Measurements from ENCODE around the gene PECR.

The PECR gene

GRCh38 chr2:216081487-216082116 is at the start of gene PECR, which contains the start of gene TMEM169:
Gene PECR (minus strand): TSS chr2:216081809. CDS start chr2:216081741, 68 bp downstream.
Gene TMEM169 (plus strand): TSS chr2:216081919. CDS start chr2:216095964, 14,045 bp downstream.
- no peaks in the 10 kb centered on the region for H3K36me3 ChIP-seq (ENCODE audit: insufficient read depth, low read length)
- no peaks in the 10 kb centered on the region for H3K9me3 ChIP-seq (ENCODE audit: control insufficient read depth, insufficient read depth, low read length)
- H3K9ac ChIP-seq (ENCODE audit: low read depth, low read length) = peak within 1 kb of the TSS; percentile 90
- peaks cover 21% of the 10 kb centered on the region for H3K4me1 ChIP-seq (ENCODE audit: insufficient read depth, low read length)

- H3K36me3 ChIP-seq (ENCODE audit: insufficient read depth, low read length) = peaks cover 63% of the 10 kb centered on the region
- no peaks in the 10 kb centered on the region for H3K9me3 ChIP-seq (ENCODE audit: control insufficient read depth, insufficient read depth, low read length)
- H3K4me1 ChIP-seq (ENCODE audit: insufficient read depth, low read length) = no peaks in the 10 kb centered on the region
- H3K9ac ChIP-seq (ENCODE audit: low read depth, low read length) = no peak overlapping the region
Measured at GRCh38 chr2:216130346-216130971, 48.9 kb upstream of the PECR start.

GRCh38 chr2:216126943-216127342 is 45.3 kb upstream of the PECR start:
- no peaks in the 10 kb centered on the region for H3K9me3 ChIP-seq (ENCODE audit: control insufficient read depth, insufficient read depth, low read length)
- H3K36me3 ChIP-seq (ENCODE audit: insufficient read depth, low read length) = peaks cover 45% of the 10 kb centered on the region
- H3K9ac ChIP-seq (ENCODE audit: low read depth, low read length) = no peak overlapping the region
- no peaks in the 10 kb centered on the region for H3K4me1 ChIP-seq (ENCODE audit: insufficient read depth, low read length)

- peaks cover 62% of the 10 kb centered on the region for H3K36me3 ChIP-seq (ENCODE audit: insufficient read depth, low read length)
- H3K9ac ChIP-seq (ENCODE audit: low read depth, low read length) = no peak overlapping the region
- H3K4me1 ChIP-seq (ENCODE audit: insufficient read depth, low read length) = no peaks in the 10 kb centered on the region
- no peaks in the 10 kb centered on the region for H3K9me3 ChIP-seq (ENCODE audit: control insufficient read depth, insufficient read depth, low read length)
Measured at GRCh38 chr2:216121255-216121654, 39.6 kb upstream of the PECR start.

- H3K4me1 ChIP-seq (ENCODE audit: insufficient read depth, low read length) = no peaks in the 10 kb centered on the region
- peaks cover 53% of the 10 kb centered on the region for H3K36me3 ChIP-seq (ENCODE audit: insufficient read depth, low read length)
- no peak overlapping the region for H3K9ac ChIP-seq (ENCODE audit: low read depth, low read length)
Measured at GRCh38 chr2:216119986-216120385, 38.4 kb upstream of the PECR start.

GRCh38 chr2:216119146-216119545 is 37.5 kb upstream of the PECR start:
- H3K9me3 ChIP-seq (ENCODE audit: control insufficient read depth, insufficient read depth, low read length) = no peaks in the 10 kb centered on the region
- H3K9ac ChIP-seq (ENCODE audit: low read depth, low read length) = no peak overlapping the region
- 0 out of 2 replicates have a peak, but pooled peaks cover 3% of the 10 kb centered on the region for H3K4me1 ChIP-seq (ENCODE audit: insufficient read depth, low read length)
- H3K36me3 ChIP-seq (ENCODE audit: insufficient read depth, low read length) = peaks cover 52% of the 10 kb centered on the region

More at GRCh38 chr2:216119986-216120385, 38.4 kb upstream of the PECR start:
- H3K9me3 ChIP-seq (ENCODE audit: control insufficient read depth, insufficient read depth, low read length) = no peaks in the 10 kb centered on the region

GRCh38 chr2:216118474-216118873 is 36.9 kb upstream of the PECR start:
- H3K9ac ChIP-seq (ENCODE audit: low read depth, low read length) = no peak overlapping the region
- H3K9me3 ChIP-seq (ENCODE audit: control insufficient read depth, insufficient read depth, low read length) = no peaks in the 10 kb centered on the region
- H3K36me3 ChIP-seq (ENCODE audit: insufficient read depth, low read length) = peaks cover 59% of the 10 kb centered on the region
- 0 out of 2 replicates have a peak, but pooled peaks cover 4% of the 10 kb centered on the region for H3K4me1 ChIP-seq (ENCODE audit: insufficient read depth, low read length)

- peaks cover 63% of the 10 kb centered on the region for H3K36me3 ChIP-seq (ENCODE audit: insufficient read depth, low read length)
- H3K9me3 ChIP-seq (ENCODE audit: control insufficient read depth, insufficient read depth, low read length) = no peaks in the 10 kb centered on the region
- no peak overlapping the region for H3K9ac ChIP-seq (ENCODE audit: low read depth, low read length)
- H3K4me1 ChIP-seq (ENCODE audit: insufficient read depth, low read length) = 0 out of 2 replicates have a peak, but pooled peaks cover 4% of the 10 kb centered on the region
Measured at GRCh38 chr2:216117561-216118340, 36.1 kb upstream of the PECR start.

- H3K4me1 ChIP-seq (ENCODE audit: insufficient read depth, low read length) = 0 out of 2 replicates have a peak, but pooled peaks cover 4% of the 10 kb centered on the region
- no peaks in the 10 kb centered on the region for H3K9me3 ChIP-seq (ENCODE audit: control insufficient read depth, insufficient read depth, low read length)
- no peak overlapping the region for H3K9ac ChIP-seq (ENCODE audit: low read depth, low read length)
- H3K36me3 ChIP-seq (ENCODE audit: insufficient read depth, low read length) = peaks cover 69% of the 10 kb centered on the region
Measured at GRCh38 chr2:216116418-216116817, 34.8 kb upstream of the PECR start.

GRCh38 chr2:216114714-216115531 is 33.3 kb upstream of the PECR start:
- peaks cover 69% of the 10 kb centered on the region for H3K36me3 ChIP-seq (ENCODE audit: insufficient read depth, low read length)
- H3K9me3 ChIP-seq (ENCODE audit: control insufficient read depth, insufficient read depth, low read length) = no peaks in the 10 kb centered on the region
- H3K4me1 ChIP-seq (ENCODE audit: insufficient read depth, low read length) = peaks cover 9% of the 10 kb centered on the region; the same call in 1 of the 2 replicates
- peak overlapping the region; percentile 89 for H3K9ac ChIP-seq (ENCODE audit: low read depth, low read length)

- H3K9ac ChIP-seq (ENCODE audit: low read depth, low read length) = no peak overlapping the region
- H3K36me3 ChIP-seq (ENCODE audit: insufficient read depth, low read length) = peaks cover 66% of the 10 kb centered on the region
- H3K9me3 ChIP-seq (ENCODE audit: control insufficient read depth, insufficient read depth, low read length) = no peaks in the 10 kb centered on the region
- peaks cover 9% of the 10 kb centered on the region; the same call in 1 of the 2 replicates for H3K4me1 ChIP-seq (ENCODE audit: insufficient read depth, low read length)
Measured at GRCh38 chr2:216114382-216114713, 32.7 kb upstream of the PECR start.

GRCh38 chr2:216113572-216113971 is 32.0 kb upstream of the PECR start:
- Histone ChIP-seq H3K9ac (ENCODE audit: low read depth, low read length) (no peak overlapping the region), H3K4me1 (ENCODE audit: insufficient read depth, low read length) (peaks cover 9% of the 10 kb centered on the region), H3K9me3 (ENCODE audit: control insufficient read depth, insufficient read depth, low read length) (no peaks in the 10 kb centered on the region), H3K36me3 (ENCODE audit: insufficient read depth, low read length) (peaks cover 60% of the 10 kb centered on the region)

GRCh38 chr2:216112926-216113325 is 31.3 kb upstream of the PECR start:
- no peak overlapping the region for H3K9ac ChIP-seq (ENCODE audit: low read depth, low read length)
- H3K9me3 ChIP-seq (ENCODE audit: control insufficient read depth, insufficient read depth, low read length) = no peaks in the 10 kb centered on the region
- H3K36me3 ChIP-seq (ENCODE audit: insufficient read depth, low read length) = peaks cover 53% of the 10 kb centered on the region
- H3K4me1 ChIP-seq (ENCODE audit: insufficient read depth, low read length) = peaks cover 12% of the 10 kb centered on the region

GRCh38 chr2:216111122-216111521 is 29.5 kb upstream of the PECR start:
- H3K4me1 ChIP-seq (ENCODE audit: insufficient read depth, low read length) = peaks cover 17% of the 10 kb centered on the region
- peaks cover 39% of the 10 kb centered on the region for H3K36me3 ChIP-seq (ENCODE audit: insufficient read depth, low read length)
- H3K9ac ChIP-seq (ENCODE audit: low read depth, low read length) = no peak overlapping the region
- no peaks in the 10 kb centered on the region for H3K9me3 ChIP-seq (ENCODE audit: control insufficient read depth, insufficient read depth, low read length)

Measured in ES-I3 (cell line).